ENCODE data around the gene AIG1.

- no peak for TF ChIP-seq EZH2phosphoT487 (IDR thresholded peaks at IDR 0.05; ENCODE audit: low read depth, severe bottlenecking, unreplicated experiment)
- TF ChIP-seq CTCF (IDR thresholded peaks at IDR 0.05; ENCODE audit: poor library complexity), result no peak
These were observed 270.7 kb downstream of the AIG1 start for GRCh38 chr6:143331362-143331761.

Data from hepatocyte (in vitro differentiated cells).